ENCODE measurements around the gene TATDN2. TPM values are rescaled to one million over a fixed set of nuclear protein-coding genes. Genes with fewer than 3 reads are reported as not detected.

The TATDN2 gene
- total RNA-seq, 1 experiment from 2014 or later: 34.2 TPM

DNA sequence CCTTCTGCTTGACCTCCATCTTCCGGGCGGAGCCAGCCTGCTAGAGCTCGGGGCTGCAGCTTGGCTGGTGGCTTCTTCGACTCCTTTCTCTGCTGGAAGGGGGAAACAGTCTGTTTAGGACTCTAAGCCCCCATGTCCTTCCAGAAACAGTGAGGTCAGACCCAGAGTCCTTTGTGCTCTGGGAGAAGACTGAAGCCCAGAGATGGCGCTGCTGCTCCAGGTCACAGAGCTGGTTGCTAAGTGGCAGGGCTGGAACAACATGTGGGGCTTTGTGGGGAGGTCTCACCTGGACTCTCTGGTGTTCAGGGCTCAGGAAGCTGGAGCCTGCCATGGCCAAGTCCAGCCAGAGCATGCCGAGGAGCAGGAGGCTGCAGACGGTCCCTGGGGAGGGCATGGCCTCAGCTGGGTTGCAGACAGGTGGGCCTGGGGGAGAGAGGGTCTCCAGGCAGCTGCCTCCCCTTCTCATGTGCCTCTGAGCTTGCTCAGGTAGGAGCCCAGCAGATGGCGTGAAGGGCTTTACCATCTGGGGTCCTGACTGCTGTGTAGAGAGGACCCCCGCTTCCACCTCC lies 41.6 kb downstream of the TATDN2 start:
- TF ChIP-seq, protein P1, sequence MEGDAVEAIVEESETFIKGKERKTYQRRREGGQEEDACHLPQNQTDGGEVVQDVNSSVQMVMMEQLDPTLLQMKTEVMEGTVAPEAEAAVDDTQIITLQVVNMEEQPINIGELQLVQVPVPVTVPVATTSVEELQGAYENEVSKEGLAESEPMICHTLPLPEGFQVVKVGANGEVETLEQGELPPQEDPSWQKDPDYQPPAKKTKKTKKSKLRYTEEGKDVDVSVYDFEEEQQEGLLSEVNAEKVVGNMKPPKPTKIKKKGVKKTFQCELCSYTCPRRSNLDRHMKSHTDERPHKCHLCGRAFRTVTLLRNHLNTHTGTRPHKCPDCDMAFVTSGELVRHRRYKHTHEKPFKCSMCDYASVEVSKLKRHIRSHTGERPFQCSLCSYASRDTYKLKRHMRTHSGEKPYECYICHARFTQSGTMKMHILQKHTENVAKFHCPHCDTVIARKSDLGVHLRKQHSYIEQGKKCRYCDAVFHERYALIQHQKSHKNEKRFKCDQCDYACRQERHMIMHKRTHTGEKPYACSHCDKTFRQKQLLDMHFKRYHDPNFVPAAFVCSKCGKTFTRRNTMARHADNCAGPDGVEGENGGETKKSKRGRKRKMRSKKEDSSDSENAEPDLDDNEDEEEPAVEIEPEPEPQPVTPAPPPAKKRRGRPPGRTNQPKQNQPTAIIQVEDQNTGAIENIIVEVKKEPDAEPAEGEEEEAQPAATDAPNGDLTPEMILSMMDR (IDR thresholded peaks at IDR 0.05; ENCODE audit: unreplicated experiment): no peak
- BruUV-seq (replicated peaks): no TSS peak
- no peak overlapping the region for H3K4me3 Mint-ChIP-seq (ENCODE audit: low read depth, unreplicated experiment)
- no peaks in the 10 kb centered on the region for H3K9me3 Mint-ChIP-seq (ENCODE audit: low read depth, unreplicated experiment)
- H3K36me3 Mint-ChIP-seq (ENCODE audit: insufficient read depth, unreplicated experiment): peaks cover 53% of the 10 kb centered on the region
- H3K27ac Mint-ChIP-seq (ENCODE audit: unreplicated experiment): no peak overlapping the region
- intact Hi-C loops (cut with micrococcal nuclease; ENCODE audit: unreplicated experiment): no loop called here
- H3K4me1 Mint-ChIP-seq (ENCODE audit: low read depth, unreplicated experiment): no peaks in the 10 kb centered on the region
- DNase-seq: no peak
- H3K27me3 Mint-ChIP-seq (ENCODE audit: unreplicated experiment): no peaks in the 10 kb centered on the region
- CTCF ChIA-PET: no interaction called here

DNA sequence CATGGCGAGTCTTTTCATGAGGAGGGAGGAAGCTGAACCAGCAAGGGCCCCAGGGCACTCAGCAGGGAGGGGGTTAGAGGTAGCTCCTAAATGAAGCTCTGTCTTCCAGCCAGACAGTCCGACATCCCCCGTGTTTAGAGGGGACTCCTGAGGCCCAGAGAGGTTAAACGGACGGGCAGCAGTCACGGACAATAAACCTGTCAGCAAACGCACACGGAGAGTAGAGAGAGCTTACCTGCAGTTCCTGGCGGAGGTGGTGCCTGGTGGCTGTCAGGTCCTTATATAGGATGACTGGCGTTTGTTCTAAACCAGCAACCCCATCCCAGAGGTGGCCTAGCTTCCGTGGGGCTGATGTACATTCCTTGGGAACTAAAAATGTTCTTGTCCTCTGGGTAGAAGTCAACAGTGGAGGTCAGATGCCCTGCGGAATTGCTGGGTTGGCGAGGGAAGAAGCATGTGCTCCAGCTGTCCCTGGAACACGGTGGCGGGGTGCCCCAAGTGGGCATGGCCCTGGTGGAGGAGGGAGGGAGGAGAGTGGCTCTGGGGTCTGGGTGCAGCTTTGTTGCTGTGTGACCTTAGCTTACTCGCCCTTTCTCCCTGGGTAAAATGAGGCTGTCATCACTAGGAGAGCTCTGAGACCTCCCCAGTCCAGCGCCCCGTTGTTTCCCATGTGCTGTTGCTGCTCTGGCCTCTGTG lies 42.4 kb downstream of the TATDN2 start:
- Mint-ChIP-seq H3K27ac (ENCODE audit: unreplicated experiment) (no peak overlapping the region), H3K4me3 (ENCODE audit: low read depth, unreplicated experiment) (no peak overlapping the region), H3K4me1 (ENCODE audit: low read depth, unreplicated experiment) (no peaks in the 10 kb centered on the region), H3K27me3 (ENCODE audit: unreplicated experiment) (no peaks in the 10 kb centered on the region), H3K9me3 (ENCODE audit: low read depth, unreplicated experiment) (no peaks in the 10 kb centered on the region), H3K36me3 (ENCODE audit: insufficient read depth, unreplicated experiment) (peaks cover 59% of the 10 kb centered on the region)
- BruUV-seq (replicated peaks): no TSS peak
- DNase-seq: no peak
- intact Hi-C loops (cut with micrococcal nuclease; ENCODE audit: unreplicated experiment): no loop called here
- CTCF ChIA-PET: interaction anchor here (0.6 kb wide), 1 partner anchor 16 kb away, joined by 3 read pairs; no protein-coding TSS in a partner anchor
- TF ChIP-seq, protein P1 (IDR thresholded peaks at IDR 0.05; ENCODE audit: unreplicated experiment): no peak

GRCh38 chr3:10291641-10292040 lies 43.4 kb downstream of the TATDN2 start:
- CTCF ChIA-PET: no interaction called here
- no TSS peak for BruUV-seq (replicated peaks)
- no peaks in the 10 kb centered on the region for H3K4me1 Mint-ChIP-seq (ENCODE audit: low read depth, unreplicated experiment)
- no peak overlapping the region for H3K27ac Mint-ChIP-seq (ENCODE audit: unreplicated experiment)
- no peak overlapping the region for H3K4me3 Mint-ChIP-seq (ENCODE audit: low read depth, unreplicated experiment)
- H3K36me3 Mint-ChIP-seq (ENCODE audit: insufficient read depth, unreplicated experiment): peaks cover 64% of the 10 kb centered on the region
- H3K27me3 Mint-ChIP-seq (ENCODE audit: unreplicated experiment): no peaks in the 10 kb centered on the region
- intact Hi-C loops (cut with micrococcal nuclease; ENCODE audit: unreplicated experiment): no loop called here
- no peaks in the 10 kb centered on the region for H3K9me3 Mint-ChIP-seq (ENCODE audit: low read depth, unreplicated experiment)
- TF ChIP-seq, protein P1 (IDR thresholded peaks at IDR 0.05; ENCODE audit: unreplicated experiment): no peak
- no peak for DNase-seq

DNA sequence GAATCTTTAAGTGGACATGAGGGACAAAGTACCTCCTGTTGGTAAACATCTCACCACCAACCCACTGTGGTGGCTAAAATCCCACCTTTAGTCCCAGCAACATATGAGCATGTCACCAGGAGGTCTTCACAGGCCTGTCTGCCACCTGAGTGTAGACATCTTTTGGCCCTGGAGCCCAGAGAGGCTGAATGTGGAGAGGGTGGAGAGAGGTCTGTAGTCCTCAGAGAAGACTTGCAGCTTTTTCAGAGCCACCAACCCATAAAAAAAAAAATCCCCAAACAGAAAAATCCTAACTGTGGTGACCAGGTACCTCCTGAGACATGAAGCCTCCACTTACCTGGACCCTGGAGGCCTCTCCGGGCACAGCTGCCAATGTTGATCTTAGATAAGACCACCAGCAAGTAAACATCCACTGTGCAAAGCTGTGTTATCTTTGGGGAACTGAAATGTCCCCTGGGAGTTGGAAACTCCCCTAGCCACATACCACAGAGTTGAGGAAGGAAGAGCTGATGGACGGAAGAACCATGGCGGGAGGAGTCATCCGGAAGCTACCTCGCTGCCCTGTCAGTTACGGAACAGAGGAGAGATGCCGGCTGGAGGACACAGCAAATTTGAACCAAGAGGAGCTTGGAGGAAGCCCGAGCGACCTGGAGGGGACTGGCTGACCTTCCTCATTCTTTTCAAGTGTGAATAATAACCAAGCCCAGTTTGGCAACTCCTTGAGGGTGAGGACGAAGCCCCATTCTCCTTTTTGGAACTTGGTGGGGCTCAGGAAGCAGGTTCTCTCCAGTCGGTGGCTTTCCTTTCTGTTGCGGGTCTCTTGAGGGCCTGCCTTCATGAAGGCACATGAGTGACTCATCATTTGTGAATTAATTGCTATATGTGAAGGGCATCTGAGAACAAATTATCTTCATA lies 44.5 kb downstream of the TATDN2 start, which contains the start of gene GHRL:
GHRL (minus strand) TSS at position 443 of the 915 bp plus-strand sequence. CDS start 2,767 bp downstream, outside the sequence.
- H3K4me3 Mint-ChIP-seq (ENCODE audit: low read depth, unreplicated experiment): no peak within 1 kb of the TSS
- intact Hi-C loops (cut with micrococcal nuclease; ENCODE audit: unreplicated experiment): no loop called here
- CTCF ChIA-PET: interaction anchor here (0.6 kb wide), 1 partner anchor 41 kb away, joined by 3 read pairs; no protein-coding TSS in a partner anchor
- no TSS peak for BruUV-seq (replicated peaks)
- H3K9me3 Mint-ChIP-seq (ENCODE audit: low read depth, unreplicated experiment): no peaks in the 10 kb centered on the region
- no peaks in the 10 kb centered on the region for H3K4me1 Mint-ChIP-seq (ENCODE audit: low read depth, unreplicated experiment)
- H3K27ac Mint-ChIP-seq (ENCODE audit: unreplicated experiment): no peak within 1 kb of the TSS
- TF ChIP-seq, protein P1 (IDR thresholded peaks at IDR 0.05; ENCODE audit: unreplicated experiment): no peak
- no peak for DNase-seq
- peaks cover 63% of the 10 kb centered on the region for H3K36me3 Mint-ChIP-seq (ENCODE audit: insufficient read depth, unreplicated experiment)
- no peaks in the 10 kb centered on the region for H3K27me3 Mint-ChIP-seq (ENCODE audit: unreplicated experiment)
